ENCODE measurements around the gene ARHGAP26. TPM values are rescaled to one million over a fixed set of nuclear protein-coding genes. Genes with fewer than 3 reads are reported as not detected.
A peak's percentile ranks its signal among the peaks of the same experiment; 100 is the strongest.

The ARHGAP26 gene
- total and polyA plus RNA-seq, 2 of the 4 experiments (the other 2 are of a cell fraction) = 0.54 to 0.56 TPM

DNA sequence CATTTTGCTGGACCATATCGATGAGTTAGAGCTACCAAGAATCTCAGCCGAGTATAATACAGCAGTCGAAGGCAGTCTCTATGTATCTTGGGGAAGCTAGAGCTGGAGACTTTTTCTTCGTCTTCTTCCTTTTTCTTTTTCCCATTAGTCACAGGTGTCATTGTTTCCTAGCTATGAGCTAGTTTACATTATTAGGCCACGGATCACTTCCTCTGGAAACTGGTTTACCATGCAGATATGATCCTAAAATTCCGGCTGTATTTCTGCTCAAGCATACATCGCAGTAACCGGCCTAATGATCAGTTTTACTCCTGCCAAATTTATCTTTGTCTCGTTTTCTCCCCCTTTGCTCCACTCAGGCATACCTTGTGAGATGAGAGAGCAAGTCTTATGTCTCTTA is 312.8 kb downstream of the ARHGAP26 start:
- no peak overlapping the region for H3K23ac ChIP-seq (ENCODE audit: low read depth, low read length)
- no peak overlapping the region for H3K9ac ChIP-seq (ENCODE audit: low read depth, low read length)
- TF ChIP-seq POLR2A (IDR thresholded peaks at IDR 0.05; ENCODE audit: low read depth, low read length) = no peak
- no peak for TF ChIP-seq CEBPB (IDR thresholded peaks at IDR 0.05; ENCODE audit: low read depth, low read length)
- TF ChIP-seq RFX5 (IDR thresholded peaks at IDR 0.05; ENCODE audit: low read depth, low read length) = no peak
- TF ChIP-seq MAFK (IDR thresholded peaks at IDR 0.05; ENCODE audit: low read depth, low read length) = no peak
- TF ChIP-seq SMC3 (IDR thresholded peaks at IDR 0.05; ENCODE audit: low read depth, low read length) = no peak
- TF ChIP-seq CTCF (conservative IDR thresholded peaks at IDR 0.05; ENCODE audit: low read depth, low read length) = no peak
- no peak for TF ChIP-seq BHLHE40 (IDR thresholded peaks at IDR 0.05; ENCODE audit: low read depth, low read length)
- no peak for TF ChIP-seq NFE2L2 (IDR thresholded peaks at IDR 0.05; ENCODE audit: low read depth, low read length)
- TF ChIP-seq RAD21 (IDR thresholded peaks at IDR 0.05; ENCODE audit: low read length) = no peak
- TF ChIP-seq MAZ (IDR thresholded peaks at IDR 0.05; ENCODE audit: borderline replicate concordance, low read depth, low read length) = no peak
- TF ChIP-seq USF2 (IDR thresholded peaks at IDR 0.05; ENCODE audit: low read depth, low read length) = no peak
- TF ChIP-seq, protein P1, sequence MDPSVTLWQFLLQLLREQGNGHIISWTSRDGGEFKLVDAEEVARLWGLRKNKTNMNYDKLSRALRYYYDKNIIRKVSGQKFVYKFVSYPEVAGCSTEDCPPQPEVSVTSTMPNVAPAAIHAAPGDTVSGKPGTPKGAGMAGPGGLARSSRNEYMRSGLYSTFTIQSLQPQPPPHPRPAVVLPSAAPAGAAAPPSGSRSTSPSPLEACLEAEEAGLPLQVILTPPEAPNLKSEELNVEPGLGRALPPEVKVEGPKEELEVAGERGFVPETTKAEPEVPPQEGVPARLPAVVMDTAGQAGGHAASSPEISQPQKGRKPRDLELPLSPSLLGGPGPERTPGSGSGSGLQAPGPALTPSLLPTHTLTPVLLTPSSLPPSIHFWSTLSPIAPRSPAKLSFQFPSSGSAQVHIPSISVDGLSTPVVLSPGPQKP (IDR thresholded peaks at IDR 0.05; ENCODE audit: borderline replicate concordance, low read depth, low read length) = no peak
- no peak for TF ChIP-seq RCOR1 (IDR thresholded peaks at IDR 0.05; ENCODE audit: insufficient replicate concordance, low read length)
- no peak for TF ChIP-seq MXI1 (IDR thresholded peaks at IDR 0.05; ENCODE audit: borderline replicate concordance, low read depth, low read length)
- peaks cover 12% of the 10 kb centered on the region for H3K4me1 ChIP-seq (ENCODE audit: control insufficient read depth, insufficient read depth, low read length)
- POLR2A ChIA-PET (ENCODE audit: unreplicated experiment) = no interaction called here
- dilution Hi-C loops (cut with HindIII; ENCODE audit: low sequenced_read_pairs, unreplicated experiment) (no loop called here), in situ Hi-C loops (cut with MboI; ENCODE audit: low sequenced_read_pairs) (no loop called here), intact Hi-C loops (cut with micrococcal nuclease) (no loop called here)
- DNase-seq = no peak
- peak overlapping the region; percentile 66; the same call in 1 of the 2 replicates for H2BK20ac ChIP-seq (ENCODE audit: low read depth, low read length)
- H4K8ac ChIP-seq (ENCODE audit: low read depth in 2 of 2, low read length in 2 of 2) = peak overlapping the region in 1 of 2 experiments; percentile 49; a peak in 1 of 4 replicates
- 80% methylated on average over 1 of the region's 9 CpGs; no CpG with 5 or more reads in 1 of the 2 experiments for WGBS, 2 experiments (ENCODE audit: extremely low coverage in 2 of 2, insufficient read length in 1 of 2)
- H3K27me3 ChIP-seq (ENCODE audit: control insufficient read depth, insufficient read depth, low read length) = no peaks in the 10 kb centered on the region
- no peak overlapping the region for H2BK15ac ChIP-seq (ENCODE audit: low read depth, low read length)
- CTCF ChIA-PET = interaction anchor here (0.6 to 0.9 kb wide), 3 partner anchors 18 to 1081 kb away, joined by 3 to 9 read pairs (median 3); no protein-coding TSS in a partner anchor
- no TSS peak for BruUV-seq (replicated peaks)
- H2BK5ac ChIP-seq (ENCODE audit: low read depth, low read length, poor library complexity, severe bottlenecking) = no peak overlapping the region
- H3K4ac ChIP-seq (ENCODE audit: low read depth, low read length) = peak overlapping the region; percentile 61; the same call in 1 of the 2 replicates
- no peak overlapping the region for H2AK9ac ChIP-seq (replicated peaks; ENCODE audit: low read depth, low read length, poor library complexity)
- H4K5ac ChIP-seq (ENCODE audit: low read depth, low read length) = no peak overlapping the region; the same call in 1 of the 2 replicates
- H3K27ac ChIP-seq (ENCODE audit: insufficient read depth, low read length) = no peak overlapping the region
- no peak overlapping the region for H3K4me3 ChIP-seq (ENCODE audit: insufficient read depth, low read depth, low read length)
- H2AK5ac ChIP-seq (ENCODE audit: low read depth, low read length) = no peak overlapping the region
- no peak overlapping the region for H2AFZ ChIP-seq (replicated peaks; ENCODE audit: low read length, poor library complexity)
- H3K18ac ChIP-seq (ENCODE audit: low read depth, low read length) = no peak overlapping the region; the same call in 1 of the 2 replicates
- H3K14ac ChIP-seq (replicated peaks; ENCODE audit: low read depth, low read length) = peak overlapping the region; percentile 61; the same call in 1 of the 2 replicates
- H3K56ac ChIP-seq (ENCODE audit: extremely low read depth, insufficient read depth, low read length) = no peak overlapping the region
- H4K91ac ChIP-seq (ENCODE audit: insufficient read depth, low read depth, low read length) = no peak overlapping the region
- no peaks in the 10 kb centered on the region for H3K9me3 ChIP-seq (ENCODE audit: control insufficient read depth, insufficient read depth, low read length)
- no peaks in the 10 kb centered on the region for H3K36me3 ChIP-seq (ENCODE audit: control insufficient read depth, insufficient read depth, low read length)
- no peak for ATAC-seq (ENCODE audit: low read depth)
- H3K9me1 ChIP-seq (ENCODE audit: insufficient read depth, low read length) = peaks cover 6% of the 10 kb centered on the region
- H4K20me1 ChIP-seq (ENCODE audit: insufficient read depth, low read length) = no peaks in the 10 kb centered on the region
- no peak overlapping the region for H3K4me2 ChIP-seq (ENCODE audit: low read depth, low read length)
- H3K79me1 ChIP-seq (ENCODE audit: low read depth in 1 of 2, low read length in 2 of 2) = no peaks in the 10 kb centered on the region
- peak overlapping the region; percentile 57; the same call in 1 of the 2 replicates for H2BK120ac ChIP-seq (ENCODE audit: low read depth, low read length)
